ENCODE data around the gene SARS2.

GRCh38 chr19:38867171-38867780 lies 63.3 kb downstream of the SARS2 start:
- no peak for TF ChIP-seq CTCF (IDR thresholded peaks at IDR 0.05; ENCODE audit: insufficient read depth, low read length, poor library complexity, severe bottlenecking)
- no peak for TF ChIP-seq EZH2phosphoT487 (conservative IDR thresholded peaks at IDR 0.05; ENCODE audit: low read length)
